ENCODE measurements around the gene PDLIM5.
"Not testable (repeated sequence)": the region's sequence is repeated elsewhere in the genome, so short reads cannot be mapped to it uniquely, and the experiment has no call there.

PDLIM5 gene

GRCh38 chr4:94507281-94507680 lies 55.5 kb downstream of the PDLIM5 start:
- no peak overlapping the region for H3K4me3 ChIP-seq (ENCODE audit: low read depth, low read length)
- CTCF ChIA-PET: no interaction called here
- no peak for DNase-seq (ENCODE audit: low read depth, low spot score)
- POLR2A ChIA-PET: no interaction called here
- no peak for TF ChIP-seq CTCF (IDR thresholded peaks at IDR 0.05; ENCODE audit: insufficient read depth, low read length, missing control alignments)

- CTCF ChIA-PET: interaction anchor here (1.0 to 1.1 kb wide), 2 partner anchors 9 to 100 kb away, joined by 3 read pairs; no protein-coding TSS in a partner anchor
- no peak for DNase-seq (ENCODE audit: low read depth, low spot score)
- no peak overlapping the region for H3K4me3 ChIP-seq (ENCODE audit: low read depth, low read length)
- POLR2A ChIA-PET: no interaction called here
- no peak for TF ChIP-seq CTCF (IDR thresholded peaks at IDR 0.05; ENCODE audit: insufficient read depth, low read length, missing control alignments)
These were observed 56.0 kb downstream of the PDLIM5 start for GRCh38 chr4:94507708-94508107.

- POLR2A ChIA-PET: no interaction called here
These were observed 56.6 kb downstream of the PDLIM5 start for GRCh38 chr4:94508296-94508695.

GRCh38 chr4:94508806-94509205 lies 57.1 kb downstream of the PDLIM5 start:
- no peak for TF ChIP-seq CTCF (IDR thresholded peaks at IDR 0.05; ENCODE audit: insufficient read depth, low read length, missing control alignments)
- CTCF ChIA-PET: interaction anchor here (1.0 to 1.1 kb wide), 2 partner anchors 8 to 101 kb away, joined by 3 read pairs; no protein-coding TSS in a partner anchor
- POLR2A ChIA-PET: no interaction called here
- DNase-seq (ENCODE audit: low read depth, low spot score): no peak
- no peak overlapping the region for H3K4me3 ChIP-seq (ENCODE audit: low read depth, low read length)

More at GRCh38 chr4:94508296-94508695, 56.6 kb downstream of the PDLIM5 start:
- DNase-seq (ENCODE audit: low read depth, low spot score): no peak
- TF ChIP-seq CTCF (IDR thresholded peaks at IDR 0.05; ENCODE audit: insufficient read depth, low read length, missing control alignments): no peak
- CTCF ChIA-PET: interaction anchor here (1.0 to 1.1 kb wide), 2 partner anchors 9 to 101 kb away, joined by 3 read pairs; no protein-coding TSS in a partner anchor
- H3K4me3 ChIP-seq (ENCODE audit: low read depth, low read length): no peak overlapping the region

- H3K4me3 ChIP-seq (ENCODE audit: low read depth, low read length): no peak overlapping the region
- DNase-seq (ENCODE audit: low read depth, low spot score): no peak
- no peak for TF ChIP-seq CTCF (IDR thresholded peaks at IDR 0.05; ENCODE audit: insufficient read depth, low read length, missing control alignments)
- CTCF ChIA-PET: no interaction called here
- POLR2A ChIA-PET: no interaction called here
These were observed 59.8 kb downstream of the PDLIM5 start for GRCh38 chr4:94511591-94511990.

GRCh38 chr4:94513532-94513931 lies 61.8 kb downstream of the PDLIM5 start:
- POLR2A ChIA-PET: not testable (repeated sequence)

GRCh38 chr4:94515365-94515764 lies 63.6 kb downstream of the PDLIM5 start:
- TF ChIP-seq CTCF (IDR thresholded peaks at IDR 0.05; ENCODE audit: insufficient read depth, low read length, missing control alignments): no peak
- H3K4me3 ChIP-seq (ENCODE audit: low read depth, low read length): no peak overlapping the region
- CTCF ChIA-PET: no interaction called here
- no peak for DNase-seq (ENCODE audit: low read depth, low spot score)
- POLR2A ChIA-PET: no interaction called here

More at GRCh38 chr4:94513532-94513931, 61.8 kb downstream of the PDLIM5 start:
- H3K4me3 ChIP-seq (ENCODE audit: low read depth, low read length); DNase-seq (ENCODE audit: low read depth, low spot score); CTCF ChIA-PET: not testable (repeated sequence)
